GM23338 (cell line): Measurements from ENCODE around the gene DIP2B. TPM values are rescaled to one million over a fixed set of nuclear protein-coding genes. Genes with fewer than 3 reads are reported as not detected.
"Not testable (repeated sequence)": the region's sequence is repeated elsewhere in the genome, so short reads cannot be mapped to it uniquely, and the experiment has no call there.

Experiments
- ATAC-seq: fragments of 200-7000 bp; cut with Tn5 transposase; 3 replicates; pipeline ENCODE4 v1.9.1; 2020
- DNase-seq: peaks from one replicate; pipeline ENCODE4 v3.0.0-alpha.2; 2015; ENCODE audit warnings: low spot score
- H2AFZ ChIP-seq: fragments of 200-600 bp; sonication (generic); 2 replicates; pipeline ENCODE4 v1.8.0; 2016; ENCODE audit warnings: antibody characterized with exemption, mild to moderate bottlenecking, moderate library complexity
- H3F3A ChIP-seq: fragments of 200-600 bp; sonication (generic); replicated peaks from 2 replicates; pipeline ENCODE4 v1.8.0; 2017; ENCODE audit warnings: antibody characterized with exemption, mixed run types, low read depth
- H3K27ac ChIP-seq: fragments of 200-600 bp; sonication (generic); 2 replicates; pipeline ENCODE4 v1.6.1; 2016; ENCODE audit warnings: low read depth
- H3K27me3 ChIP-seq: fragments of 200-600 bp; sonication (generic); 2 replicates; pipeline ENCODE4 v1.8.0; 2016; ENCODE audit warnings: mild to moderate bottlenecking, mixed run types, moderate library complexity; ENCODE audit not compliant: insufficient read depth
- H3K36me3 ChIP-seq: fragments of 200-600 bp; sonication (generic); 2 replicates; pipeline ENCODE4 v1.8.0; 2016; ENCODE audit warnings: mild to moderate bottlenecking; ENCODE audit not compliant: insufficient read depth
- H3K4me1 ChIP-seq: fragments of 200-600 bp; sonication (generic); 2 replicates; pipeline ENCODE4 v1.8.0; 2016; ENCODE audit warnings: mild to moderate bottlenecking, moderate library complexity; ENCODE audit not compliant: insufficient read depth
- H3K4me2 ChIP-seq: fragments of 200-600 bp; sonication (generic); 2 replicates; pipeline ENCODE4 v1.7.1; 2017; ENCODE audit warnings: mixed run types
- H3K4me3 ChIP-seq: fragments of 200-600 bp; sonication (generic); 2 replicates; pipeline ENCODE4 v1.6.1; 2016; ENCODE audit warnings: mixed run types
- H3K79me2 ChIP-seq: fragments of 200-600 bp; sonication (generic); replicated peaks from 2 replicates; pipeline ENCODE4 v1.8.0; 2017; ENCODE audit warnings: mild to moderate bottlenecking; ENCODE audit not compliant: insufficient read depth
- H3K9me2 ChIP-seq: fragments of 200-600 bp; sonication (generic); 2 replicates; pipeline ENCODE4 v1.8.0; 2017; ENCODE audit not compliant: insufficient read depth
- H4K20me1 ChIP-seq: fragments of 200-600 bp; sonication (generic); replicated peaks from 2 replicates; pipeline ENCODE4 v1.8.0; 2017; ENCODE audit warnings: mild to moderate bottlenecking; ENCODE audit not compliant: insufficient read depth
- H3K27ac Mint-ChIP-seq: 2 replicates; pipeline ENCODE4 v1.8.0; 2020; ENCODE audit warnings: inconsistent platforms, mild to moderate bottlenecking, moderate library complexity, mixed read lengths
- H3K27me3 Mint-ChIP-seq: 3 replicates; pipeline ENCODE4 v1.8.0; 2022; ENCODE audit warnings: low read depth, mild to moderate bottlenecking, moderate library complexity, mixed read lengths, inconsistent platforms; ENCODE audit not compliant: insufficient read depth, poor library complexity
- H3K36me3 Mint-ChIP-seq: 3 replicates; pipeline ENCODE4 v1.8.0; 2021; ENCODE audit warnings: low read depth, mild to moderate bottlenecking, inconsistent platforms, moderate library complexity, mixed read lengths
- H3K4me1 Mint-ChIP-seq: 3 replicates; pipeline ENCODE4 v1.8.0; 2020; ENCODE audit warnings: mild to moderate bottlenecking, inconsistent platforms, mixed read lengths
- H3K4me3 Mint-ChIP-seq: 3 replicates; pipeline ENCODE4 v1.8.0; 2021; ENCODE audit warnings: moderate library complexity, mild to moderate bottlenecking, inconsistent platforms, mixed read lengths
- H3K9me3 Mint-ChIP-seq: 3 replicates; pipeline ENCODE4 v1.8.0; 2020; ENCODE audit warnings: moderate library complexity, mild to moderate bottlenecking, inconsistent platforms, mixed read lengths
- CREB1 ChIP-seq: fragments of 250-450 bp; sonication (Bioruptor Pico); IDR thresholded peaks from 2 replicates; pipeline ENCODE4 v1.5.0; 2020; ENCODE audit warnings: low read depth, mild to moderate bottlenecking, moderate library complexity
- CTCF ChIP-seq, 2 experiments: fragments of 200-600 bp in 1 of 2; sonication (generic) in 1 of 2; conservative IDR thresholded peaks; 2 replicates each; pipeline versions ENCODE4 v1.5.1 to v1.6.1; 2016 to 2017; ENCODE audit warnings: antibody characterized with exemption in 2 of 2, low read depth in 2 of 2, mild to moderate bottlenecking in 2 of 2, moderate library complexity in 1 of 2
- ETS1 ChIP-seq: IDR thresholded peaks from 2 replicates; pipeline ENCODE4 v1.6.1; 2016; ENCODE audit warnings: antibody characterized with exemption
- EZH2 ChIP-seq: fragments of 200-600 bp; sonication (generic); IDR thresholded peaks from one replicate; pipeline ENCODE4 v1.8.0; 2017; ENCODE audit warnings: antibody characterized with exemption, mild to moderate bottlenecking, low read depth; ENCODE audit not compliant: unreplicated experiment
- EZH2phosphoT487 ChIP-seq: fragments of 200-600 bp; sonication (generic); IDR thresholded peaks from one replicate; pipeline ENCODE4 v1.8.1; 2018; ENCODE audit warnings: antibody characterized with exemption; ENCODE audit not compliant: unreplicated experiment
- JUNB ChIP-seq: IDR thresholded peaks from one replicate; pipeline ENCODE4 v1.6.1; 2016; ENCODE audit warnings: antibody characterized with exemption; ENCODE audit not compliant: unreplicated experiment
- NANOG ChIP-seq: IDR thresholded peaks from 2 replicates; pipeline ENCODE4 v1.6.1; 2016; ENCODE audit warnings: antibody characterized with exemption, borderline replicate concordance
- POLR2AphosphoS5 ChIP-seq: IDR thresholded peaks from 2 replicates; pipeline ENCODE4 v1.6.1; 2016; ENCODE audit warnings: antibody characterized with exemption, low read depth
- REST ChIP-seq: IDR thresholded peaks from one replicate; pipeline ENCODE4 v1.6.1; 2018; ENCODE audit warnings: antibody characterized with exemption; ENCODE audit not compliant: unreplicated experiment
- STAT1 ChIP-seq: IDR thresholded peaks from one replicate; pipeline ENCODE4 v1.6.1; 2016; ENCODE audit warnings: antibody characterized with exemption; ENCODE audit not compliant: unreplicated experiment
- ZNF114 ChIP-seq: fragments of 250-450 bp; sonication (Bioruptor Pico); IDR thresholded peaks from 2 replicates; pipeline ENCODE4 v1.5.0; 2020; ENCODE audit warnings: mild to moderate bottlenecking, moderate library complexity
- ZNF331 ChIP-seq: fragments of 250-450 bp; sonication (Bioruptor Pico); IDR thresholded peaks from 2 replicates; pipeline ENCODE4 v1.5.0; 2020; ENCODE audit warnings: low read depth, mild to moderate bottlenecking, moderate library complexity
- polyA plus RNA-seq: library from polyadenylated mRNA; unstranded; fragments of >200 nt; fragmentation: Nextera tagmentation; extraction: Ambion mirVana; gene quantifications from 2 replicates; pipeline ENCODE4 v1.2.1, GENCODE V29; 2016
- total RNA-seq: library from RNA; depleted of rRNA; stranded (reverse); fragments of >200 nt; shearing (Covaris generic); gene quantifications from 2 replicates; pipeline ENCODE4 v1.2.3, GENCODE V29; 2014

DIP2B gene
- total and polyA plus RNA-seq, 2 experiments from 2014 or later = 8.0 to 36.4 TPM

GRCh38 chr12:50679612-50680011 is 174.8 kb downstream of the DIP2B start:
- H3K4me3 Mint-ChIP-seq = no peak overlapping the region
- Histone ChIP-seq H3K27me3 (no peaks in the 10 kb centered on the region), H2AFZ (no peak overlapping the region), H4K20me1 (peaks cover 6% of the 10 kb centered on the region; the same call in 1 of the 2 replicates), H3K4me3 (no peak overlapping the region), H3K36me3 (no peaks in the 10 kb centered on the region; the same call in 1 of the 2 replicates), H3K27ac (no peak overlapping the region), H3K4me1 (no peaks in the 10 kb centered on the region), H3F3A (no peaks in the 10 kb centered on the region), H3K9me2 (no peaks in the 10 kb centered on the region; the same call in 1 of the 2 replicates), H3K79me2 (no peaks in the 10 kb centered on the region), H3K4me2 (no peak overlapping the region)
- no peaks in the 10 kb centered on the region for H3K27me3 Mint-ChIP-seq
- DNase-seq (no peak), ATAC-seq (no peak)
- no peaks in the 10 kb centered on the region for H3K4me1 Mint-ChIP-seq
- TF ChIP-seq ZNF114 (CRISPR knock-in tag) (no peak), STAT1 (no peak), POLR2AphosphoS5 (no peak), ZNF331 (CRISPR knock-in tag) (no peak), EZH2 (no peak), ETS1 (no peak), EZH2phosphoT487 (no peak)
- no peak overlapping the region for H3K27ac Mint-ChIP-seq
- no peaks in the 10 kb centered on the region for H3K9me3 Mint-ChIP-seq
- H3K36me3 Mint-ChIP-seq = peaks cover 51% of the 10 kb centered on the region; the same call in 2 of the 3 replicates

- H3K4me3 Mint-ChIP-seq, H3K27ac ChIP-seq, ATAC-seq, H2AFZ ChIP-seq, H3K9me3 Mint-ChIP-seq, H3K4me1 ChIP-seq, H3K4me2 ChIP-seq, H3K4me3 ChIP-seq, H3K9me2 ChIP-seq, H3K27ac Mint-ChIP-seq, H3K27me3 Mint-ChIP-seq, H4K20me1 ChIP-seq, H3K79me2 ChIP-seq, DNase-seq, H3K36me3 ChIP-seq, H3K4me1 Mint-ChIP-seq, H3K27me3 ChIP-seq, H3F3A ChIP-seq: not testable (repeated sequence)
- peaks cover 44% of the 10 kb centered on the region; the same call in 2 of the 3 replicates for H3K36me3 Mint-ChIP-seq
Measured at GRCh38 chr12:50681064-50681463, 176.3 kb downstream of the DIP2B start.

GRCh38 chr12:50685641-50686040 is 180.9 kb downstream of the DIP2B start:
- Histone ChIP-seq H3K9me2 (no peaks in the 10 kb centered on the region; the same call in 1 of the 2 replicates), H3K27ac (no peak overlapping the region; the same call in 1 of the 2 replicates), H3K4me1 (no peaks in the 10 kb centered on the region), H2AFZ (no peak overlapping the region), H3K79me2 (no peaks in the 10 kb centered on the region), H3K4me3 (no peak overlapping the region), H3F3A (no peaks in the 10 kb centered on the region), H3K36me3 (no peaks in the 10 kb centered on the region; the same call in 1 of the 2 replicates), H3K4me2 (no peak overlapping the region), H4K20me1 (no peaks in the 10 kb centered on the region), H3K27me3 (no peaks in the 10 kb centered on the region)
- Mint-ChIP-seq H3K4me1 (peaks cover 4% of the 10 kb centered on the region), H3K9me3 (no peaks in the 10 kb centered on the region), H3K4me3 (no peak overlapping the region), H3K27me3 (peaks cover 3% of the 10 kb centered on the region), H3K27ac (no peak overlapping the region), H3K36me3 (peaks cover 35% of the 10 kb centered on the region; the same call in 2 of the 3 replicates)
- ATAC-seq = no peak
- no peak for DNase-seq
- TF ChIP-seq CREB1 (CRISPR knock-in tag) = no peak
- TF ChIP-seq JUNB = no peak
- TF ChIP-seq EZH2phosphoT487 = no peak
- no peak for TF ChIP-seq STAT1
- TF ChIP-seq ZNF331 (CRISPR knock-in tag) = no peak
- TF ChIP-seq POLR2AphosphoS5 = no peak
- TF ChIP-seq ZNF114 (CRISPR knock-in tag) = no peak
- no peak for TF ChIP-seq REST
- TF ChIP-seq CTCF (conservative IDR thresholded peaks at IDR 0.05; ENCODE audit: low read depth in 2 of 2) = no peak
- no peak for TF ChIP-seq ETS1
- no peak for TF ChIP-seq NANOG
